ENCODE results near the gene SLC39A13.

SLC39A13 gene

DNA sequence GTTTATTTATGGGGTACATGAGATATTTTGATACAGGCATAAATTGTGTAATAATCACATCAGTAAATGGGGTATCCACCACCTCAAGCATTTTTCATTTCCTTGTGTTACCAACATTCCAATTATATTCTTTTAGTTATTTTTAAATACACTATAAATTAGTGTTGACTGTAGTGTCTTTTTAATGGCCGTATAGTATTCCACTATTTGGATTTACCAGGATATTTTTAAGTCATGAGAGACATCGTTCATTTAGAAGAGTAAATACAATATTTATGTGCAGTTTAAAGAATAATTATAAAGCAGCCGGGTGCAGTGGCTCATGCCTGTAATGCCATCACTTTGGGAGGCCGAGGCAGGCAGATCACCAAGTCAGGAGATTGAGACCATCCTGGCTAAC is 23.9 kb upstream of the SLC39A13 start:
- no peak for DNase-seq (ENCODE audit: low spot score)

- DNase-seq (ENCODE audit: low spot score), result no peak
Observed at GRCh38 chr11:47387944-47388696, 20.3 kb upstream of the SLC39A13 start.

DNA sequence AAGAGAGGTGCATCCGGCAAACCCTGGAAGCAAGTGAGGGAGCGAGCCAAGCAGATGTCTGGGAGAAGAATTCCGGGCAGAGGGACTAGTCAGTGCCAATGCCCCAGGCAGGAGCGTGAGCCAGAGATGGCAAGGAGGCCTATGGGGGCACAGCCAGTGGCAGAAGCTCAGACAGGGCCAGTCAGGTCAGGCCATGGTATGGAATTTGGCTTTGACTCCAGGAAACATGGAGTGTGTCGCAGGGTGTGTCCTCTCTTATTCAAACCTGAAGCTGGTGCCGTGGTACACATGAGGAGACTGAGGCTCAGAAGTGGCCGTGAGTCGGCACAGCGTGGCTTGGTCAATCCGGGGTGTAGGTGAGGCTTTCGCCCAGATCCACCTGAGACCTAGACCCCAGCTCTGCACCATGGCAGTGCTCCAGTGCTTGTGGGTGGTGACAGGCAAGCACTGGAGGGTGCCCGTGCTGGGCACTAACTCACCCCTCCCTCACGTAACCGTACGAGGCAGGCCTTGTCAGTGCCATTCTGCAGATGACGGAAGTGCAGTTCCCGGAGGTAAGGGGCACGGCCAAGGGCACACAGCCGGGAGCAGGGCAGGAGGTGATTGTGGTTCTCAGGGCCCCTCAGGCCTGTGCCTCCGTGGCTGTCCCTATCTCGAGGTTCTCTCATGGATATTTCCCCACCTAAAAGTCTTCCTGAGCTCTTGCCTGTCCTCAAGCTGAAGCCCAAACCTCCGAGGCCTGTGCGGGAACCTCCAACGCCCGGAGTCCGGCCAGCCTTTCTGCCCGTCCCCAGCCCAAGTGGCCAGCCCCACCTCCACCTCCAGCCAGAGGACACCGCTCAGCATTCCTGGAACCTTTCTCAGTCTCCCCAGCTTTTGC is 19.5 kb upstream of the SLC39A13 start:
- DNase-seq (ENCODE audit: low spot score), result no peak

GRCh38 chr11:47389577-47390421 is 18.6 kb upstream of the SLC39A13 start:
- DNase-seq (ENCODE audit: low spot score), result no peak

GRCh38 chr11:47390422-47390760 is 18.0 kb upstream of the SLC39A13 start:
- DNase-seq (ENCODE audit: low spot score), result no peak

DNA sequence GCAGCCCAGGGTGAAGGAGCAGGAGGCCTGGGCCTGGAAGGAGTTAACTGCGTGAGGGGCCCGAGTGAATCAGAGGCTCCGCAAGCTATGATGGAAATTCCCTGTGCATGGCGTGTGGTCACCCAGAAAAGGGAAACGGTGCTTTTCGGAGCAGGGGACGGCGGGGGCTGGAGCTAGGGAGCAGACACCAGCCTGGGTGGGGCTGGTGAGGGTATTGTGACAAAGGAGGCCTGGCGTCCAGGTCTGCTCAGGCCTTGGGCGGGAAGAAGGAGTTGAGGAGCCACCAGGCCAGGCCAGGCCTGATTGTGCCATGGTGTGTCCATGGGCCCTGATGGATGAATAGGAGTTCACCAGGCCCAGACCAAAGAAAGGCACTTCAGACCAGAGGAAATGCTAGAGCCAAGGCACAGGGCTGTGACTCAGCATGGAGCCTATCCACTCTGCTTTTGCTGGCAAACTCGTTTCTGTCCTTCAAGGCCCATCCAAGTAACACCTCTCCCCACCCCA is 17.3 kb upstream of the SLC39A13 start:
- no peak for DNase-seq (ENCODE audit: low spot score)

GRCh38 chr11:47391711-47392432 is 16.5 kb upstream of the SLC39A13 start:
- no peak for DNase-seq (ENCODE audit: low spot score)

GRCh38 chr11:47392546-47393162 is 15.7 kb upstream of the SLC39A13 start:
- no peak for DNase-seq (ENCODE audit: low spot score)

- no peak for DNase-seq (ENCODE audit: low spot score)
Observed at GRCh38 chr11:47393163-47394049, 15.0 kb upstream of the SLC39A13 start.

DNA sequence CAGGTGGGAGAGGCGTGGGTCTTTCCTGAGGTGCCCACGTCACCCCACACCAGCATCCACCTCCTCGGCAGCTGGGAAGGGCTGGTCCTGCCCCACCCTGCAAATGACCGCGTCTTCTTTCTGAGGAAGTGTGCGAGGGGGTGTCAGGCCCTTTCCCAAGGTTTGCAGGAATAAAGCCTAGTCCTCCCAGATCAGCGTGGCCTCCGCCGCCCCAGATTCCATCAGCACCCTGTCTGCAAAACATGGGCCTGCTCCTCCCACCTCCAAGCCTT is 14.4 kb upstream of the SLC39A13 start:
- no peak for DNase-seq (ENCODE audit: low spot score)

DNA sequence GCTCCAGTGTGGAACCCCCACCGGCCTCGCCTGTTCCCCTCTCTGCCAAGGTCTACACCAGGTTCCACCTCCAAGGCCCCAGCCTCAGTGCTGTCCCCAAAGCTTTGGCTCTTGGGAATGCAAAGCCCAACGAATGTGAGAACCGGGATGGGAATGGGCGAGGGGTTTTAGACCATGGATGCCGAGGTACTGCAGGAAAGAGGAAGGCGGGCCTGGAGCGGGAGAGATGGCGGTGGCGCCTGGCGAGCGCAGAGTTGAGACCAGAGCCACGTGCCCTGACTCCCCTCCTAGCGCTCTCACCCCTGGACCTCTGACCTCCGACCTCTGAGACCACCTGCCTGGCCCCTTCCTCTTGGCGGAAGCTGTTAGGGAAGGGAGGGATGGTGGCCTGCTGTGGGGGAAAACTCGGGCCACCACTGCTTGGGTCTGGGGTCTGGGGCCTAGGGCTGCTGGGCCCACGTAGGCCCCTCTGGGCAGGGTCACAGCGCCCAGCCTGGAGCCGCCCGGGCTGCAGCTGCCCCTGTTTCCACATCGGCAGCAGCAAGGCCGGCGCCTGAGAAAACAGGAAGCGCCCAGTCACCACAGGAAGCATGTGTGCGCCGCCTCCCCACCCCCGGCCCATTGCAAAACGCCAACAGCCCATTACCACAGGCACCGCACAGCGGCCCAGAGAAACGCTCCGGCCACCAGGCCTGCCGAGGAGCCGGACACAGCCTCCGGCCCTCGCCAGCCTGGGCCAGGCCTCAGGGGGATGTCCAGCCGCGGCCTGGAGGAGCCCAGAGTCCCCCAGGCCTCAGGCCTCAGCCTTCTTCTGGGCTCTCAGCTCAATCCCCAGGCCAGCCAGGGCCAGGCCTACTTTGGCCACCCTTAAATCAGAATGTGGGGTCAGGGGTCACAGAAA is 13.8 kb upstream of the SLC39A13 start:
- no peak for DNase-seq (ENCODE audit: low spot score)

GRCh38 chr11:47395223-47396048 is 13.0 kb upstream of the SLC39A13 start:
- DNase-seq (ENCODE audit: low spot score), result no peak

- no peak for DNase-seq (ENCODE audit: low spot score)
Observed at GRCh38 chr11:47396049-47396320, 12.4 kb upstream of the SLC39A13 start.

DNA sequence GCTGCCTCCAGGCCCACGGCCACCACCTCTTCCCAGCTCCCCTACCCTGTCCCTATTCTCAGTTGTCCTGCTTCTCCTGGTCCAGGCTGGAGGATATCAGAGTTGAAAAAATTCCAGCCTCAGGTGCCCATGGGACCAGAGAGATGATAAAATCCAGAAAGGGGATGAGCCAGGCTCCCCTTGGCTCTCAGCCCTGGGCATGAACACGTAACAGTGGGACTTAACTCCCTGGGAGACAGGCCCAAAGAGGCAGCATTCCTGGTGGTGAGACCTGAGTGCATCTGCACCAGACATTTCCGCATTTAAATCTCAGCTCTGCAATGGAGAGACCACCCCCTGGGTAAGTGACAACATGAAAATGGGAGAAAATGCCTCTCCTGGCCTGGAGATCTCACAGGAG is 10.4 kb upstream of the SLC39A13 start:
- DNase-seq (ENCODE audit: low spot score), result no peak

GRCh38 chr11:47398551-47398950 is 9.8 kb upstream of the SLC39A13 start:
- no peak for DNase-seq (ENCODE audit: low spot score)

DNA sequence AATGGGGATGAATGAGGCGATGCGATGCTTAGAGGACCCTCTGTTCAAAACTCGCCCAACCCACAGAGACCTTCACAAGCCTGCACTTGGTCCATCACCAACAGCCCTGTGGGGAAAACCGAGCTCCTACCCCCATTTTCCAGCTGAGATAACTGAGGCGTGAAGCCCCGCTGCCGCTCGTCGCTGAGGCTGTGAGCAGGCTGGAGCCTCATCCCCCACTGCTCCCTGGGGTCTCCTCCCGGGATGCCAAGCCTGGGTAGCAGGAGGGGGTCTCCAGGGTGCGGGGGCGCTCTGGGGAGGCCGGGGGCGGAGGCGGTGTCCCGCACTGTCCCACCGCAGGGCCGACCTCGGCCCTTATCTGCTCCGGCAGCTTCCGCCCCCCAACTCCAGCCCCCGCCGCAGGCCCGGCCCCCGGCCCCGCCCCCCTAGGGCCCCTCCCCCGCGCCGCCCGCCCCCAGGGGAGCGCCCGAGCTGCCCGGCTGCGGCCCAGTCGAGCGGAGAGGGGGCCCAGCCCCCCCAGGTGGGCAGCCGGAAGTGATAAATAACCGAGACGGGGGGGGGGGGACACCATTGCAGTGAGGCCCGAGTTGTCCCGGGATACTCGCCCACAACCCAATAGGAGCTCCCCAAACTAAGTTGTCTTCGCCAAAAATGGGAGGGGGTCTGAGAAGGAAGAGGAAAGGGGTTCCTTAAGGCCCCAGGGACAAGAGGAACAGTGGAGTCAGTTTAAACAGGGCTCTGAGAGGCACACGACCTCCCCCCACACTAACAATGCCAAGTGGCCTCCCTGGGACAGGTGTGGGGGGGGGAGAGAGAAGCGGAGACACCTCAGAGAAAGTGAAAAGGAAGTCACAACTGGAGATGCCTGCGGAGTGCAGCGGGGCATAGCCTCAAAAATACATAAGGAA is 8.3 kb upstream of the SLC39A13 start:
- no peak for DNase-seq (ENCODE audit: low spot score)

DNA sequence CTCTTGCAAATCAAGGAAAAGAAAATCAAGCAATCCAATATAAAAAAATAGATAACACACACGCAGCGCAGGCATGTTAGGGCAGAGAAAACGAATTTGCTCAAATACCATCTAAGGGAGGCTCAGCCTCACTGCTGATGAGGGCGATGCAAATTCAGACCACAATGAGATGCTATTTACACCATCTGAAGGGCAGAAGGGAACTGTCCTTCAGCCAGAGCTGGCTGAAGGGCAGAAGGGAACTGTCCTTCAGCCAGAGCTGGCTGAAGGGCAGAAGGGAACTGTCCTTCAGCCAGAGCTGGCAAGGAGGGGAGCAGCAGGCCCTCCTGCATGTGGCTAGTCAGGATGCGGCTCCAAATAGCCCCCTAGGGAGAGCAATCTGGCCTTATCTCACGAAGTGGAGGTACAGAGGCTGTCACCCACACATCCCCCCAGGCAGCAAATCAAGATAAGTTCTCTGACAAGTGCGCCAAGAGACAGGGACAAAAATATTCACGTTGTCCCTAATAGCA is 7.6 kb upstream of the SLC39A13 start:
- no peak for DNase-seq (ENCODE audit: low spot score)
